Trophoblast cell (in vitro differentiated cells and primary cell): Measurements from ENCODE around the gene DKKL1.

Source experiments
- DNase-seq, 2 donors: peaks; one replicate each; pipeline ENCODE4 v3.0.0-alpha.2; 2016
- H2AFZ ChIP-seq: 2 replicates; pipeline ENCODE4 v1.6.1; 2013; ENCODE audit warnings: low read length, moderate library complexity, mild to moderate bottlenecking; ENCODE audit not compliant: insufficient read depth, poor library complexity
- H2AK5ac ChIP-seq: 2 replicates; pipeline ENCODE4 v1.6.1; 2013; ENCODE audit warnings: mild to moderate bottlenecking, low read length
- H2BK120ac ChIP-seq: 2 replicates; pipeline ENCODE4 v1.6.1; 2013; ENCODE audit warnings: low read length, mild to moderate bottlenecking, moderate library complexity; ENCODE audit not compliant: insufficient read depth, poor library complexity
- H2BK12ac ChIP-seq: 2 replicates; pipeline ENCODE4 v1.6.1; 2013; ENCODE audit warnings: mild to moderate bottlenecking, low read length, moderate library complexity
- H2BK5ac ChIP-seq: 2 replicates; pipeline ENCODE4 v1.6.1; 2013; ENCODE audit warnings: low read length, low read depth, moderate library complexity, mild to moderate bottlenecking; ENCODE audit not compliant: poor library complexity
- H3K14ac ChIP-seq: 2 replicates; pipeline ENCODE4 v1.6.1; 2013; ENCODE audit warnings: mild to moderate bottlenecking, low read length
- H3K18ac ChIP-seq: 2 replicates; pipeline ENCODE4 v1.6.1; 2013; ENCODE audit warnings: mild to moderate bottlenecking, low read length
- H3K23ac ChIP-seq: 2 replicates; pipeline ENCODE4 v1.6.1; 2013; ENCODE audit warnings: low read length
- H3K27ac ChIP-seq: 2 replicates; pipeline ENCODE4 v1.5.1; 2013; ENCODE audit warnings: low read depth, mild to moderate bottlenecking, inconsistent platforms, low read length, moderate library complexity
- H3K27me3 ChIP-seq: 2 replicates; pipeline ENCODE4 v1.6.1; 2013; ENCODE audit warnings: inconsistent platforms, mild to moderate bottlenecking, low read length, moderate library complexity; ENCODE audit not compliant: insufficient read depth
- H3K36me3 ChIP-seq, 2 experiments: 1 replicate in 1 of 2; 2 replicates in 1 of 2; pipeline ENCODE4 v1.6.1; 2013; ENCODE audit warnings: low read length in 2 of 2, mild to moderate bottlenecking in 2 of 2, moderate library complexity in 1 of 2; ENCODE audit not compliant: insufficient read depth in 2 of 2, control insufficient read depth in 1 of 2
- H3K4ac ChIP-seq: 2 replicates; pipeline ENCODE4 v1.6.1; 2013; ENCODE audit warnings: low read depth, mild to moderate bottlenecking, low read length, moderate library complexity
- H3K4me1 ChIP-seq, 2 experiments: 1 replicate in 1 of 2; 2 replicates in 1 of 2; pipeline ENCODE4 v1.6.1; 2013; ENCODE audit warnings: low read length in 2 of 2, mild to moderate bottlenecking in 2 of 2, moderate library complexity in 1 of 2; ENCODE audit not compliant: insufficient read depth in 2 of 2, control insufficient read depth in 1 of 2
- H3K4me2 ChIP-seq: 2 replicates; pipeline ENCODE4 v1.6.1; 2013; ENCODE audit warnings: inconsistent platforms, mild to moderate bottlenecking, low read length, moderate library complexity
- H3K4me3 ChIP-seq: 2 replicates; pipeline ENCODE4 v1.5.1; 2013; ENCODE audit warnings: mild to moderate bottlenecking, low read depth, low read length, inconsistent platforms
- H3K79me1 ChIP-seq: one replicate; pipeline ENCODE4 v1.6.1; 2013; ENCODE audit warnings: low read length
- H3K79me2 ChIP-seq: 2 replicates; pipeline ENCODE4 v1.6.1; 2013; ENCODE audit warnings: low read length, mild to moderate bottlenecking; ENCODE audit not compliant: control insufficient read depth, insufficient read depth, poor library complexity
- H3K9ac ChIP-seq: 2 replicates; pipeline ENCODE4 v1.6.1; 2013; ENCODE audit warnings: mild to moderate bottlenecking, low read length
- H3K9me3 ChIP-seq: 2 replicates; pipeline ENCODE4 v1.6.1; 2013; ENCODE audit warnings: low read depth, mild to moderate bottlenecking, control low read depth, inconsistent platforms, low read length; ENCODE audit not compliant: insufficient read depth
- H4K12ac ChIP-seq: 2 replicates; pipeline ENCODE4 v1.6.1; 2013; ENCODE audit warnings: low read depth, mild to moderate bottlenecking, low read length, moderate library complexity
- H4K8ac ChIP-seq: 2 replicates; pipeline ENCODE4 v1.6.1; 2013; ENCODE audit warnings: low read depth, mild to moderate bottlenecking, low read length, moderate library complexity
- H4K91ac ChIP-seq: one replicate; pipeline ENCODE4 v1.6.1; 2013; ENCODE audit warnings: low read depth, mild to moderate bottlenecking, low read length, moderate library complexity
- WGBS: extraction: QIAGEN DNeasy Blood & Tissue Kit; methylation state at CpG from one replicate; pipeline ENCODE4 v1.1.7; 2013; ENCODE audit warnings: missing lambda C conversion rate; ENCODE audit not compliant: insufficient read length, insufficient coverage; ENCODE audit errors: extremely low coverage; 5-methylcytosine and 5-hydroxymethylcytosine counted together

DKKL1 gene

GRCh38 chr19:49393881-49394280 is 30.2 kb downstream of the DKKL1 start:
- H2BK5ac ChIP-seq, result no peak overlapping the region
- H4K8ac ChIP-seq, result no peak overlapping the region
- H2AK5ac ChIP-seq, result no peak overlapping the region
- H3K79me1 ChIP-seq, result no peaks in the 10 kb centered on the region
- no peak overlapping the region for H2AFZ ChIP-seq
- H3K36me3 ChIP-seq, result no peaks in the 10 kb centered on the region
- no peak overlapping the region for H3K27ac ChIP-seq
- no peak overlapping the region for H3K23ac ChIP-seq
- H3K4me3 ChIP-seq, result no peak overlapping the region
- no peak overlapping the region for H2BK120ac ChIP-seq
- H3K4ac ChIP-seq, result no peak overlapping the region
- no peaks in the 10 kb centered on the region for H3K4me1 ChIP-seq
- H3K9me3 ChIP-seq, result no peaks in the 10 kb centered on the region
- H3K9ac ChIP-seq, result no peak overlapping the region
- H4K12ac ChIP-seq, result no peak overlapping the region
- no peak overlapping the region for H3K4me2 ChIP-seq
- no peak overlapping the region for H3K14ac ChIP-seq
- H4K91ac ChIP-seq, result no peak overlapping the region
- WGBS, result no CpG with 5 or more reads among the region's 5 CpGs
- H2BK12ac ChIP-seq, result no peak overlapping the region
- DNase-seq, result no peak
- H3K18ac ChIP-seq, result no peak overlapping the region
- H3K79me2 ChIP-seq, result no peaks in the 10 kb centered on the region
- no peaks in the 10 kb centered on the region for H3K27me3 ChIP-seq

- Histone ChIP-seq H3K79me1 (no peaks in the 10 kb centered on the region), H2BK120ac (no peak overlapping the region), H3K27ac (no peak overlapping the region), H3K36me3 (no peaks in the 10 kb centered on the region), H2AFZ (no peak overlapping the region), H3K27me3 (no peaks in the 10 kb centered on the region), H3K79me2 (no peaks in the 10 kb centered on the region), H3K23ac (no peak overlapping the region), H3K9ac (no peak overlapping the region), H3K14ac (no peak overlapping the region), H4K12ac (no peak overlapping the region), H3K4ac (no peak overlapping the region), H2BK5ac (no peak overlapping the region), H3K9me3 (no peaks in the 10 kb centered on the region), H3K4me2 (no peak overlapping the region), H2BK12ac (no peak overlapping the region), H3K4me1 (no peaks in the 10 kb centered on the region), H3K18ac (no peak overlapping the region), H2AK5ac (no peak overlapping the region), H3K4me3 (no peak overlapping the region), H4K8ac (no peak overlapping the region), H4K91ac (no peak overlapping the region)
- no CpG with 5 or more reads among the region's 15 CpGs for WGBS
- no peak for DNase-seq
Observed at GRCh38 chr19:49395581-49396407, 32.1 kb downstream of the DKKL1 start.

GRCh38 chr19:49396738-49397505 is 33.2 kb downstream of the DKKL1 start:
- H3K27ac ChIP-seq, result no peak overlapping the region
- no peak overlapping the region for H3K9ac ChIP-seq
- DNase-seq, result no peak
- no peak overlapping the region for H3K14ac ChIP-seq
- no peaks in the 10 kb centered on the region for H3K9me3 ChIP-seq
- no peaks in the 10 kb centered on the region for H3K79me1 ChIP-seq
- H3K79me2 ChIP-seq, result no peaks in the 10 kb centered on the region
- no peak overlapping the region for H3K18ac ChIP-seq
- no peak overlapping the region for H2BK120ac ChIP-seq
- WGBS, result no CpG with 5 or more reads among the region's 8 CpGs
- H3K4me2 ChIP-seq, result no peak overlapping the region
- H4K12ac ChIP-seq, result no peak overlapping the region
- no peak overlapping the region for H3K4ac ChIP-seq
- no peak overlapping the region for H4K91ac ChIP-seq
- no peak overlapping the region for H3K4me3 ChIP-seq
- H2BK12ac ChIP-seq, result no peak overlapping the region
- no peak overlapping the region for H2AFZ ChIP-seq
- H3K4me1 ChIP-seq, result no peaks in the 10 kb centered on the region
- no peaks in the 10 kb centered on the region for H3K27me3 ChIP-seq
- H2BK5ac ChIP-seq, result no peak overlapping the region
- H4K8ac ChIP-seq, result no peak overlapping the region
- H2AK5ac ChIP-seq, result no peak overlapping the region
- H3K36me3 ChIP-seq, result no peaks in the 10 kb centered on the region
- no peak overlapping the region for H3K23ac ChIP-seq

- no peak overlapping the region for H3K23ac ChIP-seq
- H2BK120ac ChIP-seq, result no peak overlapping the region
- H3K4ac ChIP-seq, result no peak overlapping the region
- no peaks in the 10 kb centered on the region for H3K9me3 ChIP-seq
- H3K4me1 ChIP-seq, result no peaks in the 10 kb centered on the region
- H3K18ac ChIP-seq, result no peak overlapping the region
- no peak overlapping the region for H3K9ac ChIP-seq
- no peak overlapping the region for H3K4me2 ChIP-seq
- no peak overlapping the region for H3K14ac ChIP-seq
- no peaks in the 10 kb centered on the region for H3K79me2 ChIP-seq
- H3K27me3 ChIP-seq, result no peaks in the 10 kb centered on the region
- no peak overlapping the region for H4K12ac ChIP-seq
- H4K91ac ChIP-seq, result no peak overlapping the region
- H4K8ac ChIP-seq, result no peak overlapping the region
- no CpG with 5 or more reads among the region's 11 CpGs for WGBS
- H3K79me1 ChIP-seq, result no peaks in the 10 kb centered on the region
- H3K27ac ChIP-seq, result no peak overlapping the region
- H2BK5ac ChIP-seq, result no peak overlapping the region
- H2AK5ac ChIP-seq, result no peak overlapping the region
- no peak for DNase-seq
- H2BK12ac ChIP-seq, result no peak overlapping the region
- no peaks in the 10 kb centered on the region for H3K36me3 ChIP-seq
- no peak overlapping the region for H2AFZ ChIP-seq
- no peak overlapping the region for H3K4me3 ChIP-seq
Observed at GRCh38 chr19:49398001-49398615, 34.4 kb downstream of the DKKL1 start.
